Cardiac fibroblast (primary cell): ENCODE measurements around the gene PTPRE.

Source experiments
- DNase-seq, 2 donors: peaks; one replicate each; pipeline versions ENCODE4 v3.0.0 to v3.0.0-alpha.2; 2010; ENCODE audit warnings: low read depth in 2 of 2
- H3K4me3 ChIP-seq, 2 donors: replicated peaks in 1 of 2; 1 replicate in 1 of 2; 2 replicates in 1 of 2; pipeline ENCODE4 v1.5.1; 2011; ENCODE audit warnings: low read depth in 2 of 2, low read length in 2 of 2, mild to moderate bottlenecking in 2 of 2, moderate library complexity in 1 of 2
- TF ChIP-seq, protein P1 (sequence below): IDR thresholded peaks from one replicate; pipeline ENCODE4 v1.5.1; 2011; ENCODE audit warnings: low read depth, mild to moderate bottlenecking, low read length, inconsistent platforms

Gene PTPRE

DNA sequence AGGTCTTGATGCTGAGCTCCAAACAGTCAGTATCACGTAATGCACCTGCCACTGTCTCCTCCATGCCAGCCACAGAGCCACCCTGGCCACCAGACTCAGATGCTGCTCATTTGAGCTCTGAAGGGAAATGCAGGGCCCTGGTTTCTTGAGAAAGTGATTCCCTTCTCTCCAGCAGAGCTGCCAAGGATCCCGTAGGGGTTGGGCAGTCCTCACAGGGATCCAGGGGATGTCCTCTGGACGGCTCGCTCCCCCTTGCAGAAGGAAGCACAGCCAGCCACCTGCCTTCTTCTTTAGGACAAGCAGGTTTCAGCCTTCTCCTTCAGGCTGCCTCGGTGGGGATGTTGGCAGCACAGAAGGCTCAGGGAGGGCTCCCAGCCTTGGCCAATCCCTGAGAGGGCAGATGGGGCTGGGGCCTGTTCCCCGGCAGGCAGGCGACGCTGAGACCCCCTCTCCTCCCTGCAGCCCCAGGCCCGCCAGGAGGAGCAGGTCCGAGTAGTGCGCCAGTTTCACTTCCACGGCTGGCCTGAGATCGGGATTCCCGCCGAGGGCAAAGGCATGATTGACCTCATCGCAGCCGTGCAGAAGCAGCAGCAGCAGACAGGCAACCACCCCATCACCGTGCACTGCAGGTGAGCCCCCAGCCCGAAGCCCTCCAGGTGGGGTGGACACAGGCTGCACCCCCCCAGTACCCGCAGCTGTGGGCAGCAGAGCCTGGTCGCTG is 170.4 kb downstream of the PTPRE start:
- TF ChIP-seq, protein P1, sequence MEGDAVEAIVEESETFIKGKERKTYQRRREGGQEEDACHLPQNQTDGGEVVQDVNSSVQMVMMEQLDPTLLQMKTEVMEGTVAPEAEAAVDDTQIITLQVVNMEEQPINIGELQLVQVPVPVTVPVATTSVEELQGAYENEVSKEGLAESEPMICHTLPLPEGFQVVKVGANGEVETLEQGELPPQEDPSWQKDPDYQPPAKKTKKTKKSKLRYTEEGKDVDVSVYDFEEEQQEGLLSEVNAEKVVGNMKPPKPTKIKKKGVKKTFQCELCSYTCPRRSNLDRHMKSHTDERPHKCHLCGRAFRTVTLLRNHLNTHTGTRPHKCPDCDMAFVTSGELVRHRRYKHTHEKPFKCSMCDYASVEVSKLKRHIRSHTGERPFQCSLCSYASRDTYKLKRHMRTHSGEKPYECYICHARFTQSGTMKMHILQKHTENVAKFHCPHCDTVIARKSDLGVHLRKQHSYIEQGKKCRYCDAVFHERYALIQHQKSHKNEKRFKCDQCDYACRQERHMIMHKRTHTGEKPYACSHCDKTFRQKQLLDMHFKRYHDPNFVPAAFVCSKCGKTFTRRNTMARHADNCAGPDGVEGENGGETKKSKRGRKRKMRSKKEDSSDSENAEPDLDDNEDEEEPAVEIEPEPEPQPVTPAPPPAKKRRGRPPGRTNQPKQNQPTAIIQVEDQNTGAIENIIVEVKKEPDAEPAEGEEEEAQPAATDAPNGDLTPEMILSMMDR, result no peak
- H3K4me3 ChIP-seq, result no peak overlapping the region
- no peak for DNase-seq

DNA sequence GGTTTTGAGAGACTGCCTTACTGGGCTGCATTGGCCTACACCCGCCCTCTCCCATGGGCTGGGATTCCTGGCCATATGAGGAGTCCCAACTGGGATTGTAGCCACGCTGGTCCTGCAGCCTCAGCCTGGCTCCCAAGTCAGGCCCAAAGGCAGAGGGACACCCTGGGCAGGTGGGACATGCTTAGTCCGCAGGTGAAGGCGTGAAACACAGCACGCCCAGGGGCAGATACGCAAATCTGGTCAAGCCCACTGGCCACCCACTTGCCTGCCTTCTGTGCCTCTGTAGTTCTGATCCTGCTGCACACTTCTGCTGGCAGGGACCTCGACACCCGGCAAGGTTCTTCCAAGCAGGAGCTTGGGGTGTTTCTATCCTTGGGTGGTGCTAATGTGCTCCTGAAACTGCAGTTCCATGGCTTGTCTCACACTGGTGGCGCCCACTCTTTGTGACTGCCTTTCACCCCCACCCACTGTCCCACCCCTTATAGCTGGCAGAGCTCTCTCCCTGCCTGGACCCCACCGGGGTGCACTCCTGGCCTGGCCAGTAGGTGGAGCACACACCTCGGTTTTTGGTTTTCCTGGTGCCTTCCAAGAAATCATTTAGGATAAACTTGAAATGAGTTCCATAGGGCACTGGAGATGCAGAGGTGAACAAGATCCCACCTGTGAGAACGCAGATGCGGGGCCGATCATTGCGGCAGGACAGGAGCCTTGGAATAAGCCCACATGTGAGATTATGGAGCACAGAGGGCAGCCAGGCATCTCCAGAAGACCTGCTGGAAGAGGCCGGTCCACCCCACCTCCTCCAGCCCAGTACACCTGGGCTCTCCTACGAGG is 171.4 kb downstream of the PTPRE start:
- DNase-seq, result peak; percentile 57 to 59
- TF ChIP-seq, protein P1, result peak; percentile 83
- no peak overlapping the region for H3K4me3 ChIP-seq

DNA sequence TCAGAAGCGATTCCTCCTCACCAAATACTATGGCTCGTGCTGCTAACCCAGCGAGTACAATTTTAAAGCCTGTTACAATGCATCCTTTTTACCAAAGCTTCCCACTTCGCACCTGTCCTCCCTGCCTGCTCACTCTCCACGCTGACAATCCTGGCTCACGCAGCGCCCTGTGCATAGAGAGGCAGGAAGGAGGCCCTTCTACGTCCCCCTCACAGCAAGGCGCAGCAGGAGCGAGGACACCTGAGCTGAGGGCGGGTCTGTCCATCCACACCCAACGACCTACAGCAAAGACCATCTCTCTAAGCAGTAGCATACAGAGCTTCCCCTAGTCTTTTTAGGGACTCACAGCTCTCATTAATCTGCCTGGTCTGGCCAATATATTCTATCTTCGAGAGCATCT is 173.3 kb downstream of the PTPRE start:
- DNase-seq, result no peak
- H3K4me3 ChIP-seq, result no peak overlapping the region
- TF ChIP-seq, protein P1, result no peak

DNA sequence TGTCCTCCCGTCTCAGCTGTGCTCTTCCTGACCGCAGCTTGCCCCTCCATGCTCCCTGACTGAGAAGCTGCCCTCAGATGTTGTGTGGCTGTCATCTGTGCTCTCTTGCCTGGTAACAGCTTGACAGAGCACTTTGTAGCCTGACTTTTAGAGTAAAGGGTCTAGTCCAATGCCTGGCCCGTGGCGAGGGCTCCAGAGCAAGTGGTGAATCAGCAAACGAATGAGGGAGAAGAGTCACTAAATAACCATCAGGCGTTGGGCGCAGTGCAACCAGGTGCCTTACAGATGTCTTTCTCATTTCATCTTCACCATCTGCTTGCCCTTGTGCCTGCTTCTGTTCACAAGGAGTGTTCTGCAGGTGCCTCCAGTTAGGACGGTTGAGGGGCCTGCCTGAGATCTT is 173.7 kb downstream of the PTPRE start:
- no peak overlapping the region for H3K4me3 ChIP-seq
- TF ChIP-seq, protein P1, result no peak
- DNase-seq, result no peak

DNA sequence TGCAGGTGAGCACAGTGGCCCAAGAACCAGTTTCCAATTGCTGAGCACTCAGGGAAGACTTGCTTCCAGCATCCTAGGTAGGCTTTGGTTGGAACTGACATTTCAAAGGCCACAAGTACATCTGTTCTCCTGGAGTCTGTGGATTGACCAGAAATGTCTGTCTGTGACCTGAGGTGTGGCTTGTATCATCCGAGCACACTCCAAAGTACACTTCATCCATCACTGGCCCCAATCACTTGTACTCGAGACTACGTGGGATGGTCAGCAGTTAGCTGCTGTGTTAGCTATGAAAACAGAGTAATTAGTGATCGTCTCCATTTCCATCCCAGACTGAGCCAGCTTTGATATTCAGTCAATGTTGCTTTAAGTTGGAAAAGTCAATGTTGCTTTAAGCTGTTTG is 174.3 kb downstream of the PTPRE start:
- DNase-seq, result no peak
- no peak overlapping the region for H3K4me3 ChIP-seq
- TF ChIP-seq, protein P1, result no peak

DNA sequence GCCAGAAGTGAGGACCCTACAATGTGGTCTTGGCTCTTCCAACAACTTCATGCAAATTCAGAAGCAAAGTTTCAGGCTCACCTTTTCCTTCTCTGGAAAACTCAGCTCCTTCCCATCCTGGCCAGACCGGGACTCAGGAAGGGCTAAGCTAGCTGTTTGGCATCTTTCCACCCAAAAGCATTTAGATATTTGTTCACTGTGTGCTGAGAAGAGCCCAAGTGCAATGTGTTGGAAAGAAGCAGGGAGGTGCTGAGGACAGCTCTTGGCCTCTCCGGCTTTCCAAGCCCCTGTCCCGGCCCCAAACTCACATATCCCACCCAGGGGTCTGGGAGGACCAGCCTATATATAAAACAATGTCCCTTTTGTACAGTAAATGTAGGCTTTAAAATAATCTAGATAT is 174.8 kb downstream of the PTPRE start:
- TF ChIP-seq, protein P1, result no peak
- H3K4me3 ChIP-seq, result no peak overlapping the region
- DNase-seq, result peak in 1 of 2 donors; percentile 46
